HG02938 (cell line): ENCODE measurements around the gene NEUROG1.
"Not testable (repeated sequence)": the region's sequence is repeated elsewhere in the genome, so short reads cannot be mapped to it uniquely, and the experiment has no call there.

Experiments
- ATAC-seq: cut with Tn5 transposase; IDR thresholded peaks from one replicate; pipeline ENCODE4 v1.9.1; 2021; ENCODE audit warnings: mild to moderate bottlenecking, moderate library complexity; ENCODE audit not compliant: unreplicated experiment

NEUROG1 gene

GRCh38 chr5:135538261-135538660, 2.5 kb upstream of the NEUROG1 start:
- no peak for ATAC-seq

GRCh38 chr5:135537745-135538144, 2.0 kb upstream of the NEUROG1 start:
- no peak for ATAC-seq

GRCh38 chr5:135537271-135537670, 1.5 kb upstream of the NEUROG1 start:
- no peak for ATAC-seq

DNA sequence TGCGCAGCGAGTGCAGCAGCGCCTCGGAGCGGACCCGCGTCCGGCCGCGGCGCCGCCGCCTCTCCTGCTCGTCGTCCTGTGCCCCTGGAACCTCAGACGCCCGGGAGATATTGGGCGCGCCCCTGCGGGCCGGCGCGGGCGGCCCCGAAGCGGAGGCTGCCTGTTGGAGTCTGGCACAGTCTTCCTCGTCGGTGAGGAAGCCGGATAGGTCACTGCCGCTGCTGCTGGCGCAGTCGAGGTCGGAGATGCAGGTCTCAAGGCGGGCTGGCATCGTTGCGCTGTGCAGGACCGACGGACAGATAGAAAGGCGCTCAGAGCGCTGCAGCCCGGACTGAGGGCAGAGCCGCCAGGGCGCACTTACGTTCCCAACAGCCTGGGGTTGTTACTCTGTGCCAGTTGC, 344 bp downstream of the NEUROG1 start:
- ATAC-seq, result no peak

- no peak for ATAC-seq
These were observed 950 bp downstream of the NEUROG1 start for GRCh38 chr5:135534609-135535419.

- no peak for ATAC-seq
These were observed 2.0 kb downstream of the NEUROG1 start for GRCh38 chr5:135533794-135534193.

DNA sequence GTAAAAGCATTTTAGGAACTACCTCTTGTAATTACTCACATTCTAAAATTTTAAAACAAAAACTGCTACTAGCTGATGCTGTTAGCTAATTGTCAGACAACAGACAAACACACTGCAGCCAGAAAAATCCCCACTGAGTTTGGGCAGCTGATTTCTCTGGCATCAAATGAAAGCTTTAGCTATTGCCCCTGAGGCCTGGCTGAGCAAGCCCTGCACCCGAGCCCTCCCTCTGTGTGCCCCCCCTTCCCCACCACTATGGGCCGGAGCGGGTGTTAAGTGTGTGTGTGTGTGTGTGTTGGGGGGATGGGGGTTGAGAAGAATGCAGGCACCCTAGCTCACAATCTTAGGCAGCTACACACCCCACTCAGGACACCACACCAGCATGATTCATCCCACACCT, 2.4 kb downstream of the NEUROG1 start:
- no peak for ATAC-seq

DNA sequence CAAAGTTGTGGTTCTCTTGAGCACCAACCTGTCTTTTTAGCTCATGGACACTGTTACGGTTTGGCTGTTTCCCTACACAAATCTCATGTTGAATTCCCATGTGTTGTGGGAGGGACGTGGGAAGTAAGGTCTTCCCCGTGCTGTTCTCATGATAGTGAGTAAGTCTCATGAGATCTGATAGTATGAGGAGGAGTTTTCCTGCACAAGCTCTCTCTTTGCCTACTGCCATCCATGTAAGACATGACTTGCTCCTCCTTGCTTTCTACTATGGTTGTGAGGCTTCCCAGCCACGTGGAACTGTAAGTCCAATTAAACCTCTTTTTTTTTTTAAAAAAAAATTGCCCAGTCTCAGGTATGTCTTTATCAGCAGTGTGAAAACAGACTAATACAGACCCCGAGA, 6.2 kb downstream of the NEUROG1 start:
- ATAC-seq, result not testable (repeated sequence)

- no peak for ATAC-seq
These were observed 8.8 kb downstream of the NEUROG1 start for GRCh38 chr5:135526924-135527323.

- no peak for ATAC-seq
These were observed 13.8 kb downstream of the NEUROG1 start for GRCh38 chr5:135521964-135522363.

DNA sequence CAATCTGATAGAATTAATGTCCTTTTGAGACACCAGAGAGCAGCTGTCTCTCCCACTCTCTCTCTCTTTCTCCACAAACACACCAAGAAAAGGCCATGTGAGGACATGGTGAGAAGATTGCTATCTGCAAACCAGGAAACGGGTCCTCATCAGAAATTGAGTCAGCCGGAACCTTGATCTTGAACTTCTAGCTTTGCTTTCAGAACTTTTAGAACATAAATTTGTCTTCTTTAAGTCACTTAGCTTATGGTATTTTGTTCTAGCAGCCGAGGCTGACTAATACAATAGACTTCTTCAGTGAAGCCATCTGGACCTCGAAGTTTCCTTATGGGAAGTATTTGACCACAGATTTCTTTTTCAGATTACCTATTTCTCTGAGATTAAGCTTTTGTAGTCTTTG, 18.1 kb downstream of the NEUROG1 start:
- no peak for ATAC-seq

DNA sequence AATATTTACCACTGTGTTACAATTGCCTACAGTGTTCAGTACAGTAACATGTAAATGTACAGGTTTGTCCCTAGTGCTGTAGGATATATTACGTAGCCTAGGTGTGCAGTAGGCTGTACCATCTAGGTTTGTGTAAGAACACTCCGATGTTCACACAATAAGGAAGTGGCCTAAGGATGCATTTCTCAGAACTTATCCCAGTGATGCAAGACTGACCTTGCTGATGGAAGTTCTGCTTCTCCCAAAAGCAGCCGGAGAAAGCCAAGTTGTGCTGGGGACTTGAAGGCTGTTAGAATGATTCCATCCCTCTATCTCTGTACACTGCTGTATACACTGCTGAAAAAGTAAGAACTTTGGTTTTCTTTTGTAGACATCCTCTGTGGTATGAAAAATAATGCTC, 21.6 kb downstream of the NEUROG1 start:
- ATAC-seq, result no peak

- ATAC-seq, result no peak
These were observed 23.8 kb downstream of the NEUROG1 start for GRCh38 chr5:135511761-135512575.

DNA sequence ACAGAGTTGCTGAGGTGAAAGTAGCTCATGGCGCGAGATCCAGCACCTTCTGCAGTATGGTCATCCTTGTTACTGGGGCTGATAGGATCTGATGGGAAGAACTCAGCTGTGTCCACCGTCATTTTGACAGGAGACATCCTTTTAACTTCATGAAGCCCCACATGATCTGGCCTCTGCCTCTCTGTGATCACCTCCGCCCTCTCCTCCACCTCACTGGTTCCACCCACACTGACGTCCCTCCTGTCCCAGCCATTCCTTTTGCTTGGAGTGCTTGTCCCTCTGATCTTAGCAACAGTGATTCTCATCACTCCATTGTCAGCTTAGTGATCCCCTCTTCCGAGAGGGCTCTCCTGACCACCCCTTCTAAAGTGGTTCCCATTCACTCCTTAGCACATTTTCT, 25.8 kb downstream of the NEUROG1 start:
- ATAC-seq, result no peak

DNA sequence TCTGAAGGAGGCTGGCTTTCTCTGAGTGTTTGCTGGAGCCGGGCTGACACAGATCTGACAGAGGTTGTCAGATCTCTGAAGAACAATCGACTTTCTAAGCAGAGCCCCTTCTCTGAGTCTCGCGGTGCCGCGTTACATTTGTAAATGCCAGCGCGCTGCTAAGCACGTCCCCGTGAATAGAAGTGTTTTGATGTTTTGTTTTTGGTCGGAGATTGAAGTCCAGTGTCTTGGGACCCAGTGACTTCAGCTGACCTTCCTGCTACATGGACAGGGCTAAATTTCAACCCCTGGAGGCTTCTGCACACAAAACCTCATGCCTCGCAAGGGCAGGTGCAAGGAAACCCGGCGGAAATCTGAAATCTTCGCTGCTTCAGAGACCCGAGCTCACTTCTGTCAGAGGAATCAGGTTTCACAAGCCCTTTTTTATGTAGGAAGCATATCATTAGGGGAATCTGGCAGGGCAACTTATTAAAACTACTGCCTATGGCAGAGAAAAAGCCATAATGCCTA, 27.2 kb downstream of the NEUROG1 start:
- no peak for ATAC-seq

GRCh38 chr5:135505973-135506372, 29.8 kb downstream of the NEUROG1 start:
- ATAC-seq, result no peak

GRCh38 chr5:135504376-135504775, 31.4 kb downstream of the NEUROG1 start:
- ATAC-seq, result no peak

- no peak for ATAC-seq
These were observed 31.9 kb downstream of the NEUROG1 start for GRCh38 chr5:135503871-135504270.

DNA sequence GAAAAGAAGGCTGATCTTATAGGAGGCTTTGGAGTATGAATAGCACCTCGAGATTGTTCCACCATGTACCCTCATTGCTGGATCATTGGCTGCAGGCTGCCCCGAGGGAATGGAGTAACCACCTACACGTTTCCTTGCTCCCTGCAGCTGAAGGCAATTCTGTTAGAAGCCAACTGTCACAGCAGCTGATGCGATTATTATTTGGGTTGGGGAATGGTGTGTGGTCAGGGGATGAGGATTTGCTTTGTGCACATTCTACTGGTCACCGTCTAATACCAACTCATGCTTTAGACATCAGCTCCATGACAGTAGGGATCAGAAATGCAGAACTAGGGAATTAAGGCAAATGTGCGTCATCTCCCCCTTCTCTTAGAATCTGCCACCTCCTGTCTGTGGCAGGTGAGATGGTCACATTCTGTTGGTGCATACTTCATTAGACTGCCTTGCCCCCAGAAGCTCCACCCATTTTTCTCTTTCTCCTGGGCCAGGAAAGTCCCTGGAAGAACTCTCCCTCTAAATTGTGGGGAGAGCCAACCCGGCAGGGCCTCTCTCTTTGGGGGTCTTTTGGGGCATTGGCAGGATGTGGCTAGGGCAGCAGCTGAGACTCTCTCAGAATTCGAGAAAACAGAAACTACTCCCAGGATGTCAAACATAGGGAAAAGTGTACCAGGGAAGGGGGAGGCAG, 32.8 kb downstream of the NEUROG1 start:
- ATAC-seq, result no peak

- no peak for ATAC-seq
These were observed 33.8 kb downstream of the NEUROG1 start for GRCh38 chr5:135501965-135502364.

- ATAC-seq, result no peak
These were observed 37.1 kb downstream of the NEUROG1 start for GRCh38 chr5:135498637-135498995.
